AG04449 (cell line): ENCODE data around the gene ATP5F1E.

ENCODE experiments used
- CTCF ChIA-PET: fragments of 350-600 bp; formaldehyde crosslinking; extraction: SDS; loops from one replicate; lab custom pipeline; 2021; ENCODE audit warnings: antibody characterized with exemption; lab: Yijun Ruan, JAX
- POLR2A ChIA-PET: fragments of 400-600, 350-600 bp; formaldehyde crosslinking; extraction: SDS; loops from one replicate; lab custom pipeline; 2020; ENCODE audit warnings: antibody characterized with exemption, inconsistent platforms; lab: Yijun Ruan, JAX
- DNase-seq: peaks from one replicate; pipeline ENCODE4 v3.0.0-alpha.2; 2010; ENCODE audit warnings: low read depth, low spot score
- H3K4me3 ChIP-seq: 2 replicates; pipeline ENCODE4 v1.5.1; 2011; ENCODE audit warnings: low read depth, mild to moderate bottlenecking, control low read depth, low read length
- TF ChIP-seq, protein P1 (sequence below): IDR thresholded peaks from one replicate; pipeline ENCODE4 v1.5.1; 2011; ENCODE audit warnings: mild to moderate bottlenecking, moderate library complexity, low read length, control low read depth, inconsistent platforms; ENCODE audit not compliant: insufficient read depth; ENCODE audit errors: missing control alignments

The ATP5F1E gene

DNA sequence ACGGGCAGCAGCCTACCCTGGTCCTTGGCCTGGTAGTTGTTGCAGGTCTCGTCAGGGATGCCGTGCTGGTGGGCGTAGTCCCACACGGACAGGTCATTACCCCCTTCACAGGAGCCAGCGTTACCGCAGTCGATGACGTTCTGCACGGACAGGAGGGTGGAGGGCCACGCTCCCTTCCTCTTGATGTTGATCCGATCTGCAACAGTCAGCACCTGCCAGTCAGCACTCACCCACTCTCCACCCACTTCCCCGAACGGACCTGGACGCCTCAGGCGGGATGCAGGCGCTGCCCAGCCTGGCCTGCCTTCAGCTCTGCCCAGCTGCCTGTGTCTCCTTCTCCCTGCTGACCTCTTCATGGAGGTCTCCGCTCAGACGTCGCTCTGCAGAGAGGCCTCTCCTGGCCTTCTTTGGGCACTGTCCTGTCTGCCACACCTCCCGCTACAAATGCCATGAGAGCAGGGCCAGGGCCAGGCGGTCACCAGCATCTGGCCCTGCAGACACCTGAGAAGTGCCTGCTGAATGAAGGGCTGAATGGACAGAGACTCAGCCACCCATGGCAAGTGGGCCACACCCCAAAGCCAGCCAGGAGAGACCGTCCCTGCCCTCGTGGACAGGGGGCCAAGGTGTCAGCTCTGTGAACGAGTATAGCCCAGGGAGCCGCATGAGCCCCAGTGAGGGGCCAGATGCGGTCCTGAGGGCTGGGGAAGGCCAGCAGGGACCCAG lies 30.5 kb downstream of the ATP5F1E start:
- H3K4me3 ChIP-seq: no peak overlapping the region
- DNase-seq: no peak
- TF ChIP-seq, protein P1, sequence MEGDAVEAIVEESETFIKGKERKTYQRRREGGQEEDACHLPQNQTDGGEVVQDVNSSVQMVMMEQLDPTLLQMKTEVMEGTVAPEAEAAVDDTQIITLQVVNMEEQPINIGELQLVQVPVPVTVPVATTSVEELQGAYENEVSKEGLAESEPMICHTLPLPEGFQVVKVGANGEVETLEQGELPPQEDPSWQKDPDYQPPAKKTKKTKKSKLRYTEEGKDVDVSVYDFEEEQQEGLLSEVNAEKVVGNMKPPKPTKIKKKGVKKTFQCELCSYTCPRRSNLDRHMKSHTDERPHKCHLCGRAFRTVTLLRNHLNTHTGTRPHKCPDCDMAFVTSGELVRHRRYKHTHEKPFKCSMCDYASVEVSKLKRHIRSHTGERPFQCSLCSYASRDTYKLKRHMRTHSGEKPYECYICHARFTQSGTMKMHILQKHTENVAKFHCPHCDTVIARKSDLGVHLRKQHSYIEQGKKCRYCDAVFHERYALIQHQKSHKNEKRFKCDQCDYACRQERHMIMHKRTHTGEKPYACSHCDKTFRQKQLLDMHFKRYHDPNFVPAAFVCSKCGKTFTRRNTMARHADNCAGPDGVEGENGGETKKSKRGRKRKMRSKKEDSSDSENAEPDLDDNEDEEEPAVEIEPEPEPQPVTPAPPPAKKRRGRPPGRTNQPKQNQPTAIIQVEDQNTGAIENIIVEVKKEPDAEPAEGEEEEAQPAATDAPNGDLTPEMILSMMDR: no peak
- ChIA-PET POLR2A (no interaction called here), CTCF (no interaction called here)

DNA sequence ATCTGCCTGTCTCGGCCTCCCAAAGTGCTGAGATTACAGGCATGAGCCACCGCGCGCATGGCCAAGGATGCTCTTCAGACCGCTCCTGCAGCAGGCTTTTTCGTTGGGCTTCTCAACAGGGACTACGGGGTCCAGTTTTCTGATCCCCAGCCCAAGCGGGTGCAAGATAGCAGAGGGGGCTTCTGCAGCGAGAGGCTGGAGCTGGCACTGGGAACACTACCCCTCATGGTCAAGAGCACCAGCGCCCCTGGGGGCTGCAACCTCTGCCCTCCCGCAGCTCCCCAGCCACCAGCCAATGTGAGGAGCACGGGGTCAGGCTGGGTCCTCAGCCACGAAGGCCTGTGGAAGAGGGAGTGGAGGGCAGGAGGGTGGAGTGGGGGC lies 31.1 kb downstream of the ATP5F1E start:
- no peak for DNase-seq
- POLR2A ChIA-PET: no interaction called here

GRCh38 chr20:59000326-59000725 lies 31.8 kb downstream of the ATP5F1E start:
- ChIA-PET POLR2A (no interaction called here), CTCF (interaction anchor here (1.3 kb wide), 1 partner anchor 12 kb away, joined by 4 read pairs; no protein-coding TSS in a partner anchor)
- no peak for DNase-seq
- H3K4me3 ChIP-seq: no peak overlapping the region
- TF ChIP-seq, protein P1: no peak

More for the DNA sequence above, 31.1 kb downstream of the ATP5F1E start:
- TF ChIP-seq, protein P1: no peak
- CTCF ChIA-PET: no interaction called here
- H3K4me3 ChIP-seq: no peak overlapping the region

- CTCF ChIA-PET: no interaction called here
- no peak overlapping the region for H3K4me3 ChIP-seq
- DNase-seq: no peak
- TF ChIP-seq, protein P1: no peak
- POLR2A ChIA-PET: interaction anchor here (0.6 kb wide), 1 partner anchor 16 kb away, joined by 3 read pairs; no protein-coding TSS in a partner anchor
These were observed 33.5 kb downstream of the ATP5F1E start for GRCh38 chr20:58998656-58999055.

- ChIA-PET CTCF (interaction anchor here (0.8 kb wide), 1 partner anchor 127 kb away, joined by 4 read pairs; no protein-coding TSS in a partner anchor), POLR2A (interaction anchor here (0.7 kb wide), 1 partner anchor 16 kb away, joined by 3 read pairs; no protein-coding TSS in a partner anchor)
These were observed 34.9 kb downstream of the ATP5F1E start for GRCh38 chr20:58997141-58997770.

More at GRCh38 chr20:58997141-58997770, 34.9 kb downstream of the ATP5F1E start:
- no peak for DNase-seq
- no peak overlapping the region for H3K4me3 ChIP-seq
- TF ChIP-seq, protein P1: no peak
